ENCODE measurements around the gene MYBPC1.
"Not testable (repeated sequence)": the region's sequence is repeated elsewhere in the genome, so short reads cannot be mapped to it uniquely, and the experiment has no call there.

Gene MYBPC1

GRCh38 chr12:101594700-101595099 is at the start of gene MYBPC1:
TSS of gene MYBPC1 (plus strand) at chr12:101594971. CDS start at chr12:101595071, 100 bp downstream.
- H3K27me3 Mint-ChIP-seq (ENCODE audit: low read depth): no peaks in the 10 kb centered on the region
- no peak within 1 kb of the TSS for H3K4me3 Mint-ChIP-seq
- H3K36me3 Mint-ChIP-seq (ENCODE audit: low read depth): no peaks in the 10 kb centered on the region
- H3K9me3 Mint-ChIP-seq: no peaks in the 10 kb centered on the region
- H3K4me1 Mint-ChIP-seq (ENCODE audit: low read depth): no peaks in the 10 kb centered on the region
- no peak within 1 kb of the TSS for H3K27ac Mint-ChIP-seq

- H3K9me3 Mint-ChIP-seq: peaks cover 4% of the 10 kb centered on the region
- no peaks in the 10 kb centered on the region for H3K4me1 Mint-ChIP-seq (ENCODE audit: low read depth)
- H3K27me3 Mint-ChIP-seq (ENCODE audit: low read depth): no peaks in the 10 kb centered on the region
- no peaks in the 10 kb centered on the region for H3K36me3 Mint-ChIP-seq (ENCODE audit: low read depth)
- no peak overlapping the region for H3K4me3 Mint-ChIP-seq
- no peak overlapping the region for H3K27ac Mint-ChIP-seq
Measured at GRCh38 chr12:101551362-101552114, 43.2 kb upstream of the MYBPC1 start.

GRCh38 chr12:101552277-101552676 is 42.5 kb upstream of the MYBPC1 start:
- H3K27ac Mint-ChIP-seq: no peak overlapping the region
- no peaks in the 10 kb centered on the region for H3K4me1 Mint-ChIP-seq (ENCODE audit: low read depth)
- no peak overlapping the region for H3K4me3 Mint-ChIP-seq
- peaks cover 4% of the 10 kb centered on the region for H3K9me3 Mint-ChIP-seq
- H3K27me3 Mint-ChIP-seq (ENCODE audit: low read depth): no peaks in the 10 kb centered on the region
- H3K36me3 Mint-ChIP-seq (ENCODE audit: low read depth): no peaks in the 10 kb centered on the region

GRCh38 chr12:101557094-101557493 is 37.7 kb upstream of the MYBPC1 start:
- H3K4me1 Mint-ChIP-seq (ENCODE audit: low read depth): no peaks in the 10 kb centered on the region
- H3K4me3 Mint-ChIP-seq: no peak overlapping the region
- no peak overlapping the region for H3K27ac Mint-ChIP-seq
- no peaks in the 10 kb centered on the region for H3K36me3 Mint-ChIP-seq (ENCODE audit: low read depth)
- no peaks in the 10 kb centered on the region for H3K9me3 Mint-ChIP-seq
- no peaks in the 10 kb centered on the region for H3K27me3 Mint-ChIP-seq (ENCODE audit: low read depth)

GRCh38 chr12:101558726-101559125 is 36.0 kb upstream of the MYBPC1 start:
- H3K27me3 Mint-ChIP-seq (ENCODE audit: low read depth); H3K27ac Mint-ChIP-seq; H3K4me3 Mint-ChIP-seq; H3K36me3 Mint-ChIP-seq (ENCODE audit: low read depth); H3K9me3 Mint-ChIP-seq; H3K4me1 Mint-ChIP-seq (ENCODE audit: low read depth): not testable (repeated sequence)

GRCh38 chr12:101563212-101563611 is 31.6 kb upstream of the MYBPC1 start:
- H3K4me1 Mint-ChIP-seq (ENCODE audit: low read depth): no peaks in the 10 kb centered on the region
- no peaks in the 10 kb centered on the region for H3K27me3 Mint-ChIP-seq (ENCODE audit: low read depth)
- no peak overlapping the region for H3K27ac Mint-ChIP-seq
- H3K36me3 Mint-ChIP-seq (ENCODE audit: low read depth): no peaks in the 10 kb centered on the region
- no peak overlapping the region for H3K4me3 Mint-ChIP-seq
- H3K9me3 Mint-ChIP-seq: no peaks in the 10 kb centered on the region

- Mint-ChIP-seq H3K36me3 (ENCODE audit: low read depth) (no peaks in the 10 kb centered on the region), H3K4me3 (no peak overlapping the region), H3K9me3 (no peaks in the 10 kb centered on the region), H3K27me3 (ENCODE audit: low read depth) (no peaks in the 10 kb centered on the region), H3K27ac (no peak overlapping the region), H3K4me1 (ENCODE audit: low read depth) (no peaks in the 10 kb centered on the region)
Measured at GRCh38 chr12:101564912-101565311, 29.9 kb upstream of the MYBPC1 start.

GRCh38 chr12:101566318-101566717 is 28.5 kb upstream of the MYBPC1 start:
- no peaks in the 10 kb centered on the region for H3K9me3 Mint-ChIP-seq
- H3K4me3 Mint-ChIP-seq: no peak overlapping the region
- no peak overlapping the region for H3K27ac Mint-ChIP-seq
- H3K36me3 Mint-ChIP-seq (ENCODE audit: low read depth): no peaks in the 10 kb centered on the region
- H3K27me3 Mint-ChIP-seq (ENCODE audit: low read depth): no peaks in the 10 kb centered on the region
- H3K4me1 Mint-ChIP-seq (ENCODE audit: low read depth): peaks cover 2% of the 10 kb centered on the region

GRCh38 chr12:101567918-101568317 is 26.9 kb upstream of the MYBPC1 start:
- H3K4me1 Mint-ChIP-seq (ENCODE audit: low read depth): peaks cover 2% of the 10 kb centered on the region
- no peak overlapping the region for H3K27ac Mint-ChIP-seq
- no peak overlapping the region for H3K4me3 Mint-ChIP-seq
- H3K27me3 Mint-ChIP-seq (ENCODE audit: low read depth): peaks cover 4% of the 10 kb centered on the region
- H3K9me3 Mint-ChIP-seq: no peaks in the 10 kb centered on the region
- H3K36me3 Mint-ChIP-seq (ENCODE audit: low read depth): no peaks in the 10 kb centered on the region

- no peak overlapping the region for H3K4me3 Mint-ChIP-seq
- H3K9me3 Mint-ChIP-seq: no peaks in the 10 kb centered on the region
- H3K27me3 Mint-ChIP-seq (ENCODE audit: low read depth): peaks cover 4% of the 10 kb centered on the region
- no peaks in the 10 kb centered on the region for H3K36me3 Mint-ChIP-seq (ENCODE audit: low read depth)
- no peak overlapping the region for H3K27ac Mint-ChIP-seq
- peaks cover 2% of the 10 kb centered on the region for H3K4me1 Mint-ChIP-seq (ENCODE audit: low read depth)
Measured at GRCh38 chr12:101570047-101570446, 24.7 kb upstream of the MYBPC1 start.

GRCh38 chr12:101571105-101571504 is 23.7 kb upstream of the MYBPC1 start:
- Mint-ChIP-seq H3K4me1 (ENCODE audit: low read depth) (peaks cover 2% of the 10 kb centered on the region), H3K36me3 (ENCODE audit: low read depth) (no peaks in the 10 kb centered on the region), H3K27me3 (ENCODE audit: low read depth) (peaks cover 4% of the 10 kb centered on the region), H3K9me3 (no peaks in the 10 kb centered on the region), H3K27ac (no peak overlapping the region), H3K4me3 (no peak overlapping the region)

GRCh38 chr12:101573743-101574142 is 21.0 kb upstream of the MYBPC1 start:
- Mint-ChIP-seq H3K36me3 (ENCODE audit: low read depth) (no peaks in the 10 kb centered on the region), H3K9me3 (no peaks in the 10 kb centered on the region), H3K4me3 (no peak overlapping the region), H3K4me1 (ENCODE audit: low read depth) (peaks cover 2% of the 10 kb centered on the region), H3K27ac (no peak overlapping the region), H3K27me3 (ENCODE audit: low read depth) (peaks cover 4% of the 10 kb centered on the region)

GRCh38 chr12:101578417-101578816 is 16.4 kb upstream of the MYBPC1 start:
- Mint-ChIP-seq H3K27me3 (ENCODE audit: low read depth) (peaks cover 10% of the 10 kb centered on the region), H3K36me3 (ENCODE audit: low read depth) (no peaks in the 10 kb centered on the region), H3K27ac (no peak overlapping the region), H3K9me3 (no peaks in the 10 kb centered on the region), H3K4me1 (ENCODE audit: low read depth) (no peaks in the 10 kb centered on the region), H3K4me3 (no peak overlapping the region)

GRCh38 chr12:101581190-101581589 is 13.6 kb upstream of the MYBPC1 start:
- no peak overlapping the region for H3K4me3 Mint-ChIP-seq
- no peaks in the 10 kb centered on the region for H3K36me3 Mint-ChIP-seq (ENCODE audit: low read depth)
- H3K27ac Mint-ChIP-seq: no peak overlapping the region
- peaks cover 10% of the 10 kb centered on the region for H3K27me3 Mint-ChIP-seq (ENCODE audit: low read depth)
- no peaks in the 10 kb centered on the region for H3K9me3 Mint-ChIP-seq
- H3K4me1 Mint-ChIP-seq (ENCODE audit: low read depth): no peaks in the 10 kb centered on the region

- Mint-ChIP-seq H3K9me3 (no peaks in the 10 kb centered on the region), H3K4me3 (no peak overlapping the region), H3K36me3 (ENCODE audit: low read depth) (no peaks in the 10 kb centered on the region), H3K4me1 (ENCODE audit: low read depth) (no peaks in the 10 kb centered on the region), H3K27ac (no peak overlapping the region), H3K27me3 (ENCODE audit: low read depth) (peaks cover 10% of the 10 kb centered on the region)
Measured at GRCh38 chr12:101582937-101583336, 11.8 kb upstream of the MYBPC1 start.

- H3K4me1 Mint-ChIP-seq (ENCODE audit: low read depth): no peaks in the 10 kb centered on the region
- no peak overlapping the region for H3K4me3 Mint-ChIP-seq
- no peaks in the 10 kb centered on the region for H3K27me3 Mint-ChIP-seq (ENCODE audit: low read depth)
- H3K27ac Mint-ChIP-seq: no peak overlapping the region
- no peaks in the 10 kb centered on the region for H3K36me3 Mint-ChIP-seq (ENCODE audit: low read depth)
- no peaks in the 10 kb centered on the region for H3K9me3 Mint-ChIP-seq
Measured at GRCh38 chr12:101590383-101590782, 4.4 kb upstream of the MYBPC1 start.
